ENCODE results near the gene PLA2G4B. TPM values are rescaled to one million over a fixed set of nuclear protein-coding genes. Genes with fewer than 3 reads are reported as not detected.

Gene PLA2G4B
- total and polyA plus RNA-seq, 10 of the 15 experiments (the other 5 are each of a cell fraction or from before 2014, with no cell fraction given): 0.22 to 6.6 (median 2.9) TPM

DNA sequence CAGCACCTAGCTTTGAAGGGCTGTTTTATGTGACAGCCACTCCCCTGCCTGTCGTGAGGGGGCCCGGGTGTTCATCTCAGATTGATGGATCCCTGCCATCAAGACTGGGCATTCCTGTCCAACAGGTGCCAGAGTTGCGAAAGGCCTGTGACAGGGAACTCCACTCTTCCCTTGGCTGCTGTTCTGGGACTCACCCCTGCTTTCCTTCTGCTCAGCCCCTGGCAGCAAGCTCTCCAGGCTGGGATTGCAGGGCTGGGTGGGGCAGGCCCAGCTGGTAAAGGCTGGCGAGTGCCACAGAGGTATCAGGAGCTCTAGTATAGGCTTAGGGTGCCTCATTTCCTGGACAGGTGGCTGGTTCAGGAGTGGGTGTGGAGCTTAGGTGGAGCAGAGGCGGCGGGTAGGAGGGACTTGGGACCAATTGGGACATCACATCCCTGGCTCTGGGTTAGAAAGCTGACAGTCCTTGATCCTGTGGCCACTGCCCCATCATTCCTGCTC, at the start of gene PLA2G4B (continued):
- TF ChIP-seq, protein P1, sequence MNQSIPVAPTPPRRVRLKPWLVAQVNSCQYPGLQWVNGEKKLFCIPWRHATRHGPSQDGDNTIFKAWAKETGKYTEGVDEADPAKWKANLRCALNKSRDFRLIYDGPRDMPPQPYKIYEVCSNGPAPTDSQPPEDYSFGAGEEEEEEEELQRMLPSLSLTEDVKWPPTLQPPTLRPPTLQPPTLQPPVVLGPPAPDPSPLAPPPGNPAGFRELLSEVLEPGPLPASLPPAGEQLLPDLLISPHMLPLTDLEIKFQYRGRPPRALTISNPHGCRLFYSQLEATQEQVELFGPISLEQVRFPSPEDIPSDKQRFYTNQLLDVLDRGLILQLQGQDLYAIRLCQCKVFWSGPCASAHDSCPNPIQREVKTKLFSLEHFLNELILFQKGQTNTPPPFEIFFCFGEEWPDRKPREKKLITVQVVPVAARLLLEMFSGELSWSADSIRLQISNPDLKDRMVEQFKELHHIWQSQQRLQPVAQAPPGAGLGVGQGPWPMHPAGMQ (IDR thresholded peaks at IDR 0.05; ENCODE audit: borderline replicate concordance): no peak
- TF ChIP-seq NR2F1 (conservative IDR thresholded peaks at IDR 0.05) (no peak), SUPT20H (IDR thresholded peaks at IDR 0.05; ENCODE audit: borderline replicate concordance, control insufficient read depth, low read depth, low read length) (no peak), NFYB (IDR thresholded peaks at IDR 0.05; ENCODE audit: insufficient read depth, low read depth, low read length) (no peak)
- TF ChIP-seq, protein P2, sequence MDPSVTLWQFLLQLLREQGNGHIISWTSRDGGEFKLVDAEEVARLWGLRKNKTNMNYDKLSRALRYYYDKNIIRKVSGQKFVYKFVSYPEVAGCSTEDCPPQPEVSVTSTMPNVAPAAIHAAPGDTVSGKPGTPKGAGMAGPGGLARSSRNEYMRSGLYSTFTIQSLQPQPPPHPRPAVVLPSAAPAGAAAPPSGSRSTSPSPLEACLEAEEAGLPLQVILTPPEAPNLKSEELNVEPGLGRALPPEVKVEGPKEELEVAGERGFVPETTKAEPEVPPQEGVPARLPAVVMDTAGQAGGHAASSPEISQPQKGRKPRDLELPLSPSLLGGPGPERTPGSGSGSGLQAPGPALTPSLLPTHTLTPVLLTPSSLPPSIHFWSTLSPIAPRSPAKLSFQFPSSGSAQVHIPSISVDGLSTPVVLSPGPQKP (IDR thresholded peaks at IDR 0.05; ENCODE audit: low read depth, low read length): no peak

DNA sequence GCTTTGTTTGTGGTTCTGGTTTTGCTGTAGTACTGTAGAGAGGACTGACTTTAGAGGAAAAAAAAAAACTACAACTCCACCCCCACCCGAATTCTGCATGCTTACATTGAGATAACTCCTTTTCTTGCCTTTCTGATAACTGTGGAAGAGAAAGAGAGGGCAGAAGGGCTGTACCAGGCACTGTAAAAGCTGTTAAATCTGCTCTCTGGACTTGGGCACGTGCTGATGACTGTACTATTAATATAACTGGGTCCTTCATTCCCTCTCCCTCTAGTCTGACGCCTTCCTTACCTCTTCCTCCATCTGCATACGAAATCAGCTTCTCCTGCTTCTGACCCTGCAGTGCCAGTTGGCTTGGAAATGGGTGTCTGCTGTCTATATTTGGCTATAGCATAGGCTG, 49.4 kb upstream of the PLA2G4B start:
- ChIA-PET SMC1A (ENCODE audit: uncharacterized antibody, unreplicated experiment) (interaction anchor here (0.6 to 12.8 kb wide), 6 partner anchors 10 to 180 kb away, joined by 3 to 189 read pairs (median 4); partner anchors contain the start of gene MAPKBP1), RAD21 (ENCODE audit: unreplicated experiment) (interaction anchor here (0.7 to 12.8 kb wide), 3 partner anchors 10 to 179 kb away, joined by 3 to 169 read pairs (median 4); partner anchors contain the start of gene MAPKBP1), CTCF (interaction anchor here (0.9 to 12.6 kb wide), 3 partner anchors 9 to 22 kb away, joined by 3 to 179 read pairs (median 6); partner anchors contain the start of gene MAPKBP1), POLR2A (interaction anchor here (1.6 to 12.8 kb wide), 3 partner anchors 8 to 11 kb away, joined by 6 to 170 read pairs (median 11); partner anchors contain the start of gene MAPKBP1)
- BruUV-seq (replicated peaks): no TSS peak
- 67% methylated on average over 4 of the region's 4 CpGs for WGBS (ENCODE audit: insufficient coverage, insufficient replicate concordance, low lambda C conversion rate, missing lambda C conversion rate)
- no peak for DNase-seq (ENCODE audit: low read depth, low spot score)
- ATAC-seq: no peak
- Histone ChIP-seq H3K4me2 (ENCODE audit: control insufficient read depth, insufficient read depth) (no peak overlapping the region; the same call in 1 of the 2 replicates), H2AFZ (ENCODE audit: control insufficient read depth, low read depth, low read length) (no peak overlapping the region), H3K27me3 (replicated peaks in 1 of 2; ENCODE audit: control insufficient read depth in 2 of 2, insufficient read depth in 2 of 2, low read length in 1 of 2) (no peaks in the 10 kb centered on the region), H3K27ac (ENCODE audit: control insufficient read depth, insufficient read depth) (no peak overlapping the region), H3K4me1 (ENCODE audit: control insufficient read depth, insufficient read depth, low read length) (peaks cover 29% of the 10 kb centered on the region), H3K79me2 (ENCODE audit: control insufficient read depth, insufficient read depth, low read length) (peaks cover 23% of the 10 kb centered on the region), H3K4me3 (no peak overlapping the region), H3K36me3 (ENCODE audit: control insufficient read depth in 2 of 2, insufficient read depth in 2 of 2, low read length in 1 of 2) (no peaks in the 10 kb centered on the region; a peak in 1 of 4 replicates), H3K9me3 (replicated peaks; ENCODE audit: control insufficient read depth, insufficient read depth, low read length) (no peaks in the 10 kb centered on the region), H3K9ac (ENCODE audit: control insufficient read depth, insufficient read depth, low read length) (no peak overlapping the region), H4K20me1 (ENCODE audit: control insufficient read depth, insufficient read depth) (no peaks in the 10 kb centered on the region)
- intact Hi-C loops (cut with micrococcal nuclease; ENCODE audit: unreplicated experiment) (no loop called here), in situ Hi-C loops (cut with MboI) (no loop called here)
- no peak for TF ChIP-seq SMAD5 (IDR thresholded peaks at IDR 0.05; ENCODE audit: low read depth)
- TF ChIP-seq, protein P3, sequence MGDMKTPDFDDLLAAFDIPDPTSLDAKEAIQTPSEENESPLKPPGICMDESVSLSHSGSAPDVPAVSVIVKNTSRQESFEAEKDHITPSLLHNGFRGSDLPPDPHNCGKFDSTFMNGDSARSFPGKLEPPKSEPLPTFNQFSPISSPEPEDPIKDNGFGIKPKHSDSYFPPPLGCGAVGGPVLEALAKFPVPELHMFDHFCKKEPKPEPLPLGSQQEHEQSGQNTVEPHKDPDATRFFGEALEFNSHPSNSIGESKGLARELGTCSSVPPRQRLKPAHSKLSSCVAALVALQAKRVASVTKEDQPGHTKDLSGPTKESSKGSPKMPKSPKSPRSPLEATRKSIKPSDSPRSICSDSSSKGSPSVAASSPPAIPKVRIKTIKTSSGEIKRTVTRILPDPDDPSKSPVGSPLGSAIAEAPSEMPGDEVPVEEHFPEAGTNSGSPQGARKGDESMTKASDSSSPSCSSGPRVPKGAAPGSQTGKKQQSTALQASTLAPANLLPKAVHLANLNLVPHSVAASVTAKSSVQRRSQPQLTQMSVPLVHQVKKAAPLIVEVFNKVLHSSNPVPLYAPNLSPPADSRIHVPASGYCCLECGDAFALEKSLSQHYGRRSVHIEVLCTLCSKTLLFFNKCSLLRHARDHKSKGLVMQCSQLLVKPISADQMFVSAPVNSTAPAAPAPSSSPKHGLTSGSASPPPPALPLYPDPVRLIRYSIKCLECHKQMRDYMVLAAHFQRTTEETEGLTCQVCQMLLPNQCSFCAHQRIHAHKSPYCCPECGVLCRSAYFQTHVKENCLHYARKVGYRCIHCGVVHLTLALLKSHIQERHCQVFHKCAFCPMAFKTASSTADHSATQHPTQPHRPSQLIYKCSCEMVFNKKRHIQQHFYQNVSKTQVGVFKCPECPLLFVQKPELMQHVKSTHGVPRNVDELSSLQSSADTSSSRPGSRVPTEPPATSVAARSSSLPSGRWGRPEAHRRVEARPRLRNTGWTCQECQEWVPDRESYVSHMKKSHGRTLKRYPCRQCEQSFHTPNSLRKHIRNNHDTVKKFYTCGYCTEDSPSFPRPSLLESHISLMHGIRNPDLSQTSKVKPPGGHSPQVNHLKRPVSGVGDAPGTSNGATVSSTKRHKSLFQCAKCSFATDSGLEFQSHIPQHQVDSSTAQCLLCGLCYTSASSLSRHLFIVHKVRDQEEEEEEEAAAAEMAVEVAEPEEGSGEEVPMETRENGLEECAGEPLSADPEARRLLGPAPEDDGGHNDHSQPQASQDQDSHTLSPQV (IDR thresholded peaks at IDR 0.05): no peak
- TF ChIP-seq RAD51 (IDR thresholded peaks at IDR 0.05): no peak
- no peak for TF ChIP-seq ESRRA (IDR thresholded peaks at IDR 0.05; ENCODE audit: low read length)
- TF ChIP-seq, protein P4, sequence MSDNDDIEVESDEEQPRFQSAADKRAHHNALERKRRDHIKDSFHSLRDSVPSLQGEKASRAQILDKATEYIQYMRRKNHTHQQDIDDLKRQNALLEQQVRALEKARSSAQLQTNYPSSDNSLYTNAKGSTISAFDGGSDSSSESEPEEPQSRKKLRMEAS (IDR thresholded peaks at IDR 0.05; ENCODE audit: low read depth, low read length): no peak
- TF ChIP-seq BHLHE40 (IDR thresholded peaks at IDR 0.05; ENCODE audit: borderline replicate concordance in 1 of 2, low read depth in 2 of 2, low read length in 1 of 2): 0 out of 4 replicates have a peak, but pooled peaks of 1 of the 2 experiments have one; percentile 17
- FAIRE-seq: no peak

All from GM12878 (cell line).